Upper lobe of right lung (tissue), 1 donor: ENCODE results near the gene ARHGAP5. TPM values are rescaled to one million over a fixed set of nuclear protein-coding genes. Genes with fewer than 3 reads are reported as not detected.

Source experiments
- ATAC-seq: fragments of 200-7000 bp; cut with Tn5 transposase; one replicate; pipeline ENCODE4 v1.9.1; 2020; ENCODE audit warnings: mild to moderate bottlenecking, moderate library complexity
- DNase-seq: peaks from one replicate; pipeline ENCODE4 v3.0.0-alpha.2; 2020
- H3K27ac ChIP-seq: fragments of 200-600 bp; one replicate; pipeline ENCODE4 v1.8.0; 2022
- H3K27me3 ChIP-seq: fragments of 200-600 bp; one replicate; pipeline ENCODE4 v1.8.0; 2022; ENCODE audit warnings: mild to moderate bottlenecking
- H3K36me3 ChIP-seq: fragments of 200-600 bp; one replicate; pipeline ENCODE4 v1.8.0; 2022
- H3K4me1 ChIP-seq: fragments of 200-600 bp; one replicate; pipeline ENCODE4 v1.8.0; 2022
- H3K4me3 ChIP-seq: fragments of 200-600 bp; one replicate; pipeline ENCODE4 v1.8.0; 2022; ENCODE audit warnings: mild to moderate bottlenecking
- H3K9me3 ChIP-seq: fragments of 200-600 bp; one replicate; pipeline ENCODE4 v1.8.0; 2022
- intact Hi-C: fragments of 100-400 bp; cut with DNase I; formaldehyde crosslinking; loops from one replicate; pipeline ENCODE4 v1.11.0; 2022
- total RNA-seq: library from RNA; stranded (reverse); fragmentation: NEBNext Ultra II Directional; extraction: Animal tissue kit (Norgen Biotek cat#: 25700); gene quantifications from one replicate; pipeline ENCODE4 v1.2.1, GENCODE V29; 2021
- TF ChIP-seq, protein P1 (sequence below): fragments of 200-600 bp; IDR thresholded peaks from one replicate; pipeline ENCODE4 v1.8.0; 2022; ENCODE audit warnings: antibody characterized with exemption
- donor health status: DM: no; HTN: yes; CAD: no; lungs with severe emphysema.

ARHGAP5 gene
- total RNA-seq, 1 donor from 2014 or later: 111 TPM

GRCh38 chr14:32208490-32208889 is 131.4 kb downstream of the ARHGAP5 start:
- intact Hi-C loops: no loop called here
- Histone ChIP-seq H3K4me3 (no peak overlapping the region), H3K27me3 (no peaks in the 10 kb centered on the region), H3K27ac (no peak overlapping the region), H3K9me3 (no peaks in the 10 kb centered on the region), H3K36me3 (no peaks in the 10 kb centered on the region), H3K4me1 (peaks cover 7% of the 10 kb centered on the region)
- DNase-seq (no peak), ATAC-seq (no peak)
- TF ChIP-seq, protein P1, sequence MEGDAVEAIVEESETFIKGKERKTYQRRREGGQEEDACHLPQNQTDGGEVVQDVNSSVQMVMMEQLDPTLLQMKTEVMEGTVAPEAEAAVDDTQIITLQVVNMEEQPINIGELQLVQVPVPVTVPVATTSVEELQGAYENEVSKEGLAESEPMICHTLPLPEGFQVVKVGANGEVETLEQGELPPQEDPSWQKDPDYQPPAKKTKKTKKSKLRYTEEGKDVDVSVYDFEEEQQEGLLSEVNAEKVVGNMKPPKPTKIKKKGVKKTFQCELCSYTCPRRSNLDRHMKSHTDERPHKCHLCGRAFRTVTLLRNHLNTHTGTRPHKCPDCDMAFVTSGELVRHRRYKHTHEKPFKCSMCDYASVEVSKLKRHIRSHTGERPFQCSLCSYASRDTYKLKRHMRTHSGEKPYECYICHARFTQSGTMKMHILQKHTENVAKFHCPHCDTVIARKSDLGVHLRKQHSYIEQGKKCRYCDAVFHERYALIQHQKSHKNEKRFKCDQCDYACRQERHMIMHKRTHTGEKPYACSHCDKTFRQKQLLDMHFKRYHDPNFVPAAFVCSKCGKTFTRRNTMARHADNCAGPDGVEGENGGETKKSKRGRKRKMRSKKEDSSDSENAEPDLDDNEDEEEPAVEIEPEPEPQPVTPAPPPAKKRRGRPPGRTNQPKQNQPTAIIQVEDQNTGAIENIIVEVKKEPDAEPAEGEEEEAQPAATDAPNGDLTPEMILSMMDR: no peak

Other genes starting within 250 kb of the ARHGAP5 start
- gene RNU6-7, start 124.7 kb downstream of the ARHGAP5 start, total RNA-seq: not detected
- not detected for gene RNU6-8, start 126.0 kb downstream of the ARHGAP5 start, total RNA-seq